GM12874 (cell line): ENCODE measurements around the gene PARP12.

Experiments used
- CTCF ChIP-seq: IDR thresholded peaks from 2 replicates; pipeline ENCODE4 v1.5.1; 2011; ENCODE audit warnings: low read depth, mild to moderate bottlenecking, control low read depth, low read length, moderate library complexity; ENCODE audit not compliant: insufficient read depth

Gene PARP12

GRCh38 chr7:140062528-140063299, at the start of gene PARP12:
TSS of gene PARP12 (minus strand) at chr7:140062951. CDS start at chr7:140062847, 104 bp downstream.
- TF ChIP-seq CTCF: no peak

- no peak for TF ChIP-seq CTCF
Measured at GRCh38 chr7:140096459-140096858, 33.7 kb upstream of the PARP12 start.

- no peak for TF ChIP-seq CTCF
Measured at GRCh38 chr7:140093375-140093774, 30.6 kb upstream of the PARP12 start.

- TF ChIP-seq CTCF: no peak
Measured at GRCh38 chr7:140085447-140085846, 22.7 kb upstream of the PARP12 start.

- no peak for TF ChIP-seq CTCF
Measured at GRCh38 chr7:140084972-140085371, 22.2 kb upstream of the PARP12 start.

GRCh38 chr7:140084142-140084655, 21.4 kb upstream of the PARP12 start:
- no peak for TF ChIP-seq CTCF

GRCh38 chr7:140082770-140083169, 20.0 kb upstream of the PARP12 start:
- TF ChIP-seq CTCF: no peak
